Tibial nerve (tissue), 4 donors: ENCODE results near the gene CCNL1. TPM values are rescaled to one million over a fixed set of nuclear protein-coding genes. Genes with fewer than 3 reads are reported as not detected.

Experiments used
- DNase-seq, 2 donors: peaks; one replicate each; pipeline ENCODE4 v3.0.0-alpha.2; 2019; ENCODE audit warnings: low spot score in 2 of 2
- H3K27ac ChIP-seq, 4 donors: fragments of 200-600 bp; sonication (generic) in 3 of 4; one replicate each; pipeline ENCODE4 v1.5.1; 2017 to 2019; ENCODE audit warnings: mild to moderate bottlenecking in 1 of 4
- H3K27me3 ChIP-seq, 2 donors: fragments of 200-600 bp; sonication (generic) in 1 of 2; one replicate each; pipeline versions ENCODE4 v1.5.1 to v1.6.0; 2017 to 2019
- H3K36me3 ChIP-seq, 3 donors: fragments of 200-600 bp; sonication (generic); one replicate each; pipeline ENCODE4 v1.5.1; 2018 to 2019
- H3K4me1 ChIP-seq, 4 donors: fragments of 200-600 bp; sonication (generic) in 3 of 4; one replicate each; pipeline ENCODE4 v1.5.1; 2017 to 2019
- H3K4me3 ChIP-seq, 4 donors: fragments of 200-600 bp; sonication (generic) in 3 of 4; one replicate each; pipeline ENCODE4 v1.5.1; 2017 to 2019; ENCODE audit warnings: mild to moderate bottlenecking in 1 of 4, moderate library complexity in 1 of 4
- H3K9me3 ChIP-seq, 4 donors: fragments of 200-600 bp; sonication (generic) in 3 of 4; one replicate each; pipeline ENCODE4 v1.5.1; 2017 to 2019
- CTCF ChIP-seq, 5 experiments: fragments of 200-600 bp in 3 of 5; fragments of 450-650 bp in 2 of 5; sonication (generic) in 3 of 5; IDR thresholded peaks; one replicate each; pipeline ENCODE4 v1.5.1; 2016 to 2019; ENCODE audit warnings: antibody characterized with exemption in 5 of 5, mild to moderate bottlenecking in 3 of 5, moderate library complexity in 2 of 5
- EP300 ChIP-seq, 2 donors: sonication (generic); formaldehyde crosslinking; IDR thresholded peaks; one replicate each; pipeline ENCODE4 v1.6.1; 2017; ENCODE audit warnings: antibody characterized with exemption in 2 of 2, mild to moderate bottlenecking in 1 of 2
- POLR2A ChIP-seq, 2 donors: fragments of 450-650 bp; IDR thresholded peaks; one replicate each; pipeline ENCODE4 v1.6.1; 2017; ENCODE audit warnings: antibody characterized with exemption in 2 of 2, mild to moderate bottlenecking in 2 of 2, moderate library complexity in 2 of 2
- WGBS, 2 donors: methylation state at CpG; one replicate each; pipeline ENCODE4 v1.1.5; 2018; 5-methylcytosine and 5-hydroxymethylcytosine counted together
- total RNA-seq, 4 donors: library from RNA; depleted of rRNA; stranded (reverse); fragments of >200 nt; gene quantifications; one replicate each; pipeline ENCODE4 v1.1.0, GENCODE V29; 2016

CCNL1 gene
- total RNA-seq, 4 donors from 2014 or later, result 176 to 239 (median 239) TPM

GRCh38 chr3:157117206-157117605 lies 42.7 kb downstream of the CCNL1 start:
- Histone ChIP-seq H3K27ac (peak overlapping the region in 2 of 4 donors; percentile 68 to 79), H3K27me3 (peaks cover 0 to 3% of the 10 kb centered on the region in 2 donors), H3K9me3 (no peaks in the 10 kb centered on the region), H3K4me3 (no peak overlapping the region), H3K4me1 (peaks cover 0 to 14% (median 0%) of the 10 kb centered on the region in 4 donors), H3K36me3 (no peaks in the 10 kb centered on the region)
- DNase-seq, result no peak
- 58 to 62% methylated on average over 3 of the region's 3 CpGs for WGBS, 2 donors
- no peak for TF ChIP-seq POLR2A (IDR thresholded peaks at IDR 0.05)
- no peak for TF ChIP-seq EP300 (IDR thresholded peaks at IDR 0.05)
- TF ChIP-seq CTCF (IDR thresholded peaks at IDR 0.05), result no peak

- DNase-seq, result no peak
- Histone ChIP-seq H3K4me1 (peaks cover 0 to 17% (median 0%) of the 10 kb centered on the region in 4 donors), H3K27ac (peak overlapping the region in 3 of 4 donors; percentile 24 to 79 (median 68)), H3K36me3 (no peaks in the 10 kb centered on the region), H3K4me3 (no peak overlapping the region), H3K9me3 (no peaks in the 10 kb centered on the region), H3K27me3 (peaks cover 0 to 3% of the 10 kb centered on the region in 2 donors)
- TF ChIP-seq EP300 (IDR thresholded peaks at IDR 0.05) (peak in 1 of 2 donors; percentile 57), POLR2A (IDR thresholded peaks at IDR 0.05) (no peak)
- WGBS, 2 donors, result 69 to 72% methylated on average over 4 of the region's 4 CpGs
These were observed 43.9 kb downstream of the CCNL1 start for GRCh38 chr3:157116017-157116416.

GRCh38 chr3:157115069-157116006 lies 44.6 kb downstream of the CCNL1 start:
- H3K27ac ChIP-seq, result peak overlapping the region in 2 of 4 donors; percentile 68 to 79
- DNase-seq, result no peak
- peaks cover 0 to 20% (median 0%) of the 10 kb centered on the region in 4 donors for H3K4me1 ChIP-seq
- H3K36me3 ChIP-seq, result no peaks in the 10 kb centered on the region
- 64 to 69% methylated on average over 10 of the region's 10 CpGs for WGBS, 2 donors
- peaks cover 0 to 3% of the 10 kb centered on the region in 2 donors for H3K27me3 ChIP-seq
- TF ChIP-seq CTCF (IDR thresholded peaks at IDR 0.05) (no peak), POLR2A (IDR thresholded peaks at IDR 0.05) (no peak), EP300 (IDR thresholded peaks at IDR 0.05) (no peak)
- no peak overlapping the region for H3K4me3 ChIP-seq
- H3K9me3 ChIP-seq, result no peaks in the 10 kb centered on the region

- Histone ChIP-seq H3K36me3 (no peaks in the 10 kb centered on the region), H3K4me1 (peaks cover 0 to 15% (median 0%) of the 10 kb centered on the region in 4 donors), H3K27me3 (no peaks in the 10 kb centered on the region), H3K27ac (peak overlapping the region in 1 of 4 donors; percentile 79), H3K4me3 (no peak overlapping the region), H3K9me3 (no peaks in the 10 kb centered on the region)
- TF ChIP-seq POLR2A (IDR thresholded peaks at IDR 0.05) (no peak), EP300 (IDR thresholded peaks at IDR 0.05) (no peak), CTCF (IDR thresholded peaks at IDR 0.05) (no peak)
- no peak for DNase-seq
- WGBS, 2 donors, result 90 to 92% methylated on average over 3 of the region's 3 CpGs
These were observed 46.0 kb downstream of the CCNL1 start for GRCh38 chr3:157113832-157114505.

GRCh38 chr3:157112536-157112935 lies 47.4 kb downstream of the CCNL1 start:
- H3K36me3 ChIP-seq, result no peaks in the 10 kb centered on the region
- H3K9me3 ChIP-seq, result no peaks in the 10 kb centered on the region
- TF ChIP-seq POLR2A (IDR thresholded peaks at IDR 0.05) (no peak), CTCF (IDR thresholded peaks at IDR 0.05) (no peak), EP300 (IDR thresholded peaks at IDR 0.05) (no peak)
- H3K4me3 ChIP-seq, result no peak overlapping the region
- H3K4me1 ChIP-seq, result peaks cover 0 to 27% (median 0%) of the 10 kb centered on the region in 4 donors
- 82% methylated on average over 4 of the region's 4 CpGs for WGBS, 2 donors
- H3K27ac ChIP-seq, result peak overlapping the region in 2 of 4 donors; percentile 49 to 68
- no peaks in the 10 kb centered on the region for H3K27me3 ChIP-seq
- DNase-seq, result no peak
